GM12892 (cell line): ENCODE results near the gene JAKMIP1.

Source experiments
- POLR2A ChIP-seq: IDR thresholded peaks from 2 replicates; pipeline ENCODE4 v1.6.1; 2011; ENCODE audit warnings: low read depth, low read length, control low read depth
- POLR2AphosphoS5 ChIP-seq: IDR thresholded peaks from 2 replicates; pipeline ENCODE4 v1.6.1; 2011; ENCODE audit warnings: low read depth, low read length, control low read depth
- TAF1 ChIP-seq: IDR thresholded peaks from 2 replicates; pipeline ENCODE4 v1.6.1; 2011; ENCODE audit warnings: low read depth, mild to moderate bottlenecking, control low read depth, low read length, borderline replicate concordance

GRCh38 chr4:6123976-6124375 lies 76.4 kb downstream of the JAKMIP1 start:
- TF ChIP-seq POLR2A, result no peak
- TF ChIP-seq POLR2AphosphoS5, result no peak
- TF ChIP-seq TAF1, result no peak
